IMR-90 (cell line): ENCODE measurements around the gene BCAS2. TPM values are rescaled to one million over a fixed set of nuclear protein-coding genes. Genes with fewer than 3 reads are reported as not detected.

Experiments
- ATAC-seq: fragments of 200-7000 bp; cut with Tn5 transposase; 2 replicates; pipeline ENCODE4 v1.9.1; 2020; ENCODE audit warnings: low read depth, mild to moderate bottlenecking, moderate library complexity
- BruUV-seq: library from RNA; stranded (reverse); fragments of 400-500 nt; replicated peaks from 2 replicates; lab custom pipeline; 2021; lab: Mats Ljungman, UMichigan
- CTCF ChIA-PET: fragments of 300-600 bp; formaldehyde crosslinking; extraction: SDS; loops from one replicate; lab custom pipeline; 2021; ENCODE audit warnings: antibody characterized with exemption; lab: Yijun Ruan, JAX
- POLR2A ChIA-PET: fragments of 300-600 bp; sonication (Branson Sonifier 250); formaldehyde crosslinking; loops from one replicate; lab custom pipeline; 2022; ENCODE audit warnings: antibody characterized with exemption; ENCODE audit not compliant: unreplicated experiment; lab: Charles Lee
- DNase-seq: peaks from one replicate; pipeline ENCODE4 v3.0.0; 2013
- H2AFZ ChIP-seq: replicated peaks from 2 replicates; pipeline ENCODE3; 2013; ENCODE audit warnings: low read length, mild to moderate bottlenecking; ENCODE audit not compliant: poor library complexity
- H2AK5ac ChIP-seq: 2 replicates; pipeline ENCODE4 v1.6.1; 2013; ENCODE audit warnings: low read depth, low read length, inconsistent platforms
- H2AK9ac ChIP-seq: replicated peaks from 2 replicates; pipeline ENCODE3; 2013; ENCODE audit warnings: mild to moderate bottlenecking, low read depth, low read length, moderate library complexity; ENCODE audit not compliant: poor library complexity
- H2BK120ac ChIP-seq: 2 replicates; pipeline ENCODE4 v1.6.1; 2013; ENCODE audit warnings: low read depth, low read length, inconsistent platforms
- H2BK15ac ChIP-seq: 3 replicates; pipeline ENCODE4 v1.6.1; 2013; ENCODE audit warnings: low read depth, low read length, inconsistent platforms
- H2BK20ac ChIP-seq: 2 replicates; pipeline ENCODE4 v1.6.1; 2013; ENCODE audit warnings: low read depth, mild to moderate bottlenecking, inconsistent platforms, low read length, moderate library complexity
- H2BK5ac ChIP-seq: 2 replicates; pipeline ENCODE4 v1.6.1; 2013; ENCODE audit warnings: mild to moderate bottlenecking, low read depth, low read length, inconsistent platforms; ENCODE audit not compliant: poor library complexity, severe bottlenecking
- H3K14ac ChIP-seq: replicated peaks from 2 replicates; pipeline ENCODE4 v1.6.1; 2013; ENCODE audit warnings: low read depth, low read length, inconsistent platforms
- H3K18ac ChIP-seq: 2 replicates; pipeline ENCODE4 v1.6.1; 2013; ENCODE audit warnings: low read depth, low read length, control low read depth
- H3K23ac ChIP-seq: 2 replicates; pipeline ENCODE4 v1.6.1; 2013; ENCODE audit warnings: low read depth, low read length, inconsistent platforms
- H3K27ac ChIP-seq: 2 replicates; pipeline ENCODE4 v1.5.1; 2013; ENCODE audit warnings: mild to moderate bottlenecking, control low read depth, low read length; ENCODE audit not compliant: insufficient read depth
- H3K27me3 ChIP-seq: 2 replicates; pipeline ENCODE4 v1.6.1; 2013; ENCODE audit warnings: low read length; ENCODE audit not compliant: control insufficient read depth, insufficient read depth
- H3K36me3 ChIP-seq: 2 replicates; pipeline ENCODE4 v1.6.1; 2013; ENCODE audit warnings: low read length, mixed read lengths; ENCODE audit not compliant: control insufficient read depth, insufficient read depth
- H3K4ac ChIP-seq: 2 replicates; pipeline ENCODE4 v1.6.1; 2013; ENCODE audit warnings: low read depth, low read length, inconsistent platforms
- H3K4me1 ChIP-seq: 2 replicates; pipeline ENCODE4 v1.6.1; 2013; ENCODE audit warnings: low read length, mixed read lengths; ENCODE audit not compliant: control insufficient read depth, insufficient read depth
- H3K4me2 ChIP-seq: 2 replicates; pipeline ENCODE4 v1.6.1; 2013; ENCODE audit warnings: low read depth, mild to moderate bottlenecking, control low read depth, low read length, moderate library complexity
- H3K4me3 ChIP-seq: 2 replicates; pipeline ENCODE4 v1.5.1; 2013; ENCODE audit warnings: low read depth, mild to moderate bottlenecking, control low read depth, low read length, moderate library complexity; ENCODE audit not compliant: insufficient read depth
- H3K56ac ChIP-seq: 2 replicates; pipeline ENCODE4 v1.6.1; 2013; ENCODE audit warnings: low read length, inconsistent platforms; ENCODE audit not compliant: insufficient read depth; ENCODE audit errors: extremely low read depth
- H3K79me1 ChIP-seq, 2 experiments: 2 replicates each; pipeline ENCODE4 v1.6.1; 2013; ENCODE audit warnings: low read length in 2 of 2, inconsistent platforms in 1 of 2, low read depth in 1 of 2
- H3K9ac ChIP-seq: 2 replicates; pipeline ENCODE4 v1.6.1; 2013; ENCODE audit warnings: low read depth, low read length, control low read depth
- H3K9me1 ChIP-seq: 2 replicates; pipeline ENCODE4 v1.6.1; 2013; ENCODE audit warnings: low read length, inconsistent platforms; ENCODE audit not compliant: insufficient read depth
- H3K9me3 ChIP-seq: 2 replicates; pipeline ENCODE4 v1.6.1; 2013; ENCODE audit warnings: low read length; ENCODE audit not compliant: control insufficient read depth, insufficient read depth
- H4K20me1 ChIP-seq: 2 replicates; pipeline ENCODE4 v1.6.1; 2013; ENCODE audit warnings: low read length, inconsistent platforms; ENCODE audit not compliant: insufficient read depth
- H4K5ac ChIP-seq: 2 replicates; pipeline ENCODE4 v1.6.1; 2013; ENCODE audit warnings: mild to moderate bottlenecking, low read depth, low read length, control low read depth
- H4K8ac ChIP-seq, 2 experiments: 2 replicates each; pipeline ENCODE4 v1.6.1; 2013; ENCODE audit warnings: low read depth in 2 of 2, low read length in 2 of 2, control low read depth in 1 of 2, inconsistent platforms in 1 of 2
- H4K91ac ChIP-seq: 2 replicates; pipeline ENCODE4 v1.6.1; 2013; ENCODE audit warnings: low read depth, low read length, inconsistent platforms; ENCODE audit not compliant: insufficient read depth
- BHLHE40 ChIP-seq: fragments of 150-350 bp; IDR thresholded peaks from 2 replicates; pipeline ENCODE4 v1.6.1; 2016; ENCODE audit warnings: mild to moderate bottlenecking, low read depth, low read length
- CEBPB ChIP-seq: IDR thresholded peaks from 2 replicates; pipeline ENCODE4 v1.6.1; 2012; ENCODE audit warnings: low read depth, low read length, improper control_type of control experiment
- CHD1 ChIP-seq: IDR thresholded peaks from 2 replicates; pipeline ENCODE4 v1.6.1; 2012; ENCODE audit warnings: low read depth, low read length, improper control_type of control experiment
- FOS ChIP-seq: fragments of 150-350 bp; IDR thresholded peaks from 2 replicates; pipeline ENCODE4 v1.6.1; 2016; ENCODE audit warnings: low read depth, low read length
- MAFK ChIP-seq: IDR thresholded peaks from 2 replicates; pipeline ENCODE4 v1.6.1; 2012; ENCODE audit warnings: low read depth, low read length, improper control_type of control experiment
- MAZ ChIP-seq: IDR thresholded peaks from 2 replicates; pipeline ENCODE4 v1.6.1; 2012; ENCODE audit warnings: low read depth, mild to moderate bottlenecking, low read length, improper control_type of control experiment, moderate library complexity, borderline replicate concordance
- MXI1 ChIP-seq: IDR thresholded peaks from 2 replicates; pipeline ENCODE4 v1.6.1; 2012; ENCODE audit warnings: low read depth, mild to moderate bottlenecking, low read length, moderate library complexity, borderline replicate concordance
- NFE2L2 ChIP-seq: fragments of 150-350 bp; IDR thresholded peaks from 2 replicates; pipeline ENCODE4 v1.6.1; 2016; ENCODE audit warnings: low read depth, mild to moderate bottlenecking, low read length
- POLR2A ChIP-seq: IDR thresholded peaks from 2 replicates; pipeline ENCODE4 v1.6.1; 2012; ENCODE audit warnings: mild to moderate bottlenecking, low read depth, low read length
- RAD21 ChIP-seq: IDR thresholded peaks from 2 replicates; pipeline ENCODE4 v1.6.1; 2012; ENCODE audit warnings: low read length, improper control_type of control experiment
- RCOR1 ChIP-seq: IDR thresholded peaks from 2 replicates; pipeline ENCODE4 v1.6.1; 2012; ENCODE audit warnings: mild to moderate bottlenecking, low read length, improper control_type of control experiment; ENCODE audit not compliant: insufficient replicate concordance
- RFX5 ChIP-seq: IDR thresholded peaks from 2 replicates; pipeline ENCODE4 v1.8.0; 2012; ENCODE audit warnings: low read depth, mild to moderate bottlenecking, low read length, moderate library complexity
- SMC3 ChIP-seq: fragments of 150-350 bp; IDR thresholded peaks from 2 replicates; pipeline ENCODE4 v1.6.1; 2016; ENCODE audit warnings: low read depth, mild to moderate bottlenecking, antibody characterized with exemption, low read length, moderate library complexity
- whole genome bisulfite sequencing, 2 experiments: methylation state at CpG; one replicate each; pipeline versions ENCODE4 v1.1.5 to v1.1.7; 2013; ENCODE audit warnings: missing lambda C conversion rate in 2 of 2; ENCODE audit not compliant: insufficient read length in 1 of 2; ENCODE audit errors: extremely low coverage in 2 of 2; 5-methylcytosine and 5-hydroxymethylcytosine counted together
- dilution Hi-C: fragments of 300-500 bp; cut with HindIII; formaldehyde crosslinking; loops from one replicate; pipeline ENCODE4 v1.14.3; 2018; ENCODE audit warnings: low sequenced_read_pairs; ENCODE audit not compliant: unreplicated experiment
- in situ Hi-C: fragments of 300-500 bp; cut with MboI; formaldehyde crosslinking; loops from 3 replicates; pipeline ENCODE4 v1.14.3; 2019; ENCODE audit warnings: low sequenced_read_pairs, inconsistent platforms, mixed read lengths
- intact Hi-C: fragments of 100-400 bp; cut with micrococcal nuclease; formaldehyde crosslinking; loops from 2 replicates; pipeline ENCODE4 v1.10.0; 2022
- polyA plus RNA-seq, 3 experiments: library from polyadenylated mRNA; depleted of rRNA; stranded (reverse); fragments of >200 nt; gene quantifications; 2 replicates each; pipeline ENCODE4 v1.2.3, GENCODE V29; 2012; ENCODE audit warnings: low replicate concordance in 1 of 3
- total RNA-seq: library from RNA; depleted of rRNA; stranded (reverse); fragments of >200 nt; gene quantifications from 2 replicates; pipeline ENCODE4 v1.2.3, GENCODE V29; 2012
- TF ChIP-seq, protein P1 (sequence below): conservative IDR thresholded peaks from 2 replicates; pipeline ENCODE4 v1.5.1; 2012; ENCODE audit warnings: mild to moderate bottlenecking, low read depth, low read length, improper control_type of control experiment
- TF ChIP-seq, protein P2 (sequence below): fragments of 150-350 bp; IDR thresholded peaks from 2 replicates; pipeline ENCODE4 v1.6.1; 2016; ENCODE audit warnings: low read depth, mild to moderate bottlenecking, low read length, moderate library complexity, borderline replicate concordance

BCAS2 gene
- total and polyA plus RNA-seq, 2 of the 4 experiments (the other 2 are of a cell fraction), result 15.4 to 23.1 TPM

DNA sequence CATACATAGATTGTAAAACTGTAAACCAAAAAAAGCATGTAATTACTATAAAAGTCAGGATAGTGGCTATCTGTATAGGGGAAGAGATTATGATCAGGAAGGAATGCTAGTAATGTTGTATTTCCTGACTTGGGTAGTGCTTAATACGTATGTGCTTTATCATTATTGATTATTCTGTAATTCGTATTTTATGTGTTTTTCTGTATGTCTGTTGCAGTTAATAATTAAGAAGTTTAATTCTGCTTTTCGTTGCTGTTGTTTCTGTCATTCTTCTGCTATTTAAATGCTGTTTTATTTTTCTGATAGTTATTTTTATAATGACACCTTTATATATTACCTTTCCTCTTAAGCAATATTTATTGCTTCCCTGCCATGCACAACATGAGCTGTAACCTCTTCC, 41.1 kb downstream of the BCAS2 start:
- no TSS peak for BruUV-seq
- WGBS, 2 experiments, result no CpG with 5 or more reads among the region's 3 CpGs
- Histone ChIP-seq H3K4me2 (no peak overlapping the region), H3K23ac (no peak overlapping the region), H3K18ac (no peak overlapping the region), H3K36me3 (no peaks in the 10 kb centered on the region), H3K4ac (no peak overlapping the region), H3K14ac (no peak overlapping the region), H3K56ac (no peak overlapping the region), H3K79me1 (no peaks in the 10 kb centered on the region), H2AFZ (no peak overlapping the region), H3K4me1 (no peaks in the 10 kb centered on the region), H3K9me1 (no peaks in the 10 kb centered on the region; the same call in 1 of the 2 replicates), H3K9me3 (no peaks in the 10 kb centered on the region), H2BK5ac (no peak overlapping the region), H2BK120ac (no peak overlapping the region), H2AK9ac (no peak overlapping the region), H4K8ac (no peak overlapping the region), H3K9ac (no peak overlapping the region), H2BK15ac (no peak overlapping the region), H4K5ac (no peak overlapping the region), H2BK20ac (no peak overlapping the region), H3K27me3 (peaks cover 3% of the 10 kb centered on the region; the same call in 1 of the 2 replicates), H3K27ac (no peak overlapping the region), H3K4me3 (no peak overlapping the region), H2AK5ac (no peak overlapping the region), H4K20me1 (no peaks in the 10 kb centered on the region), H4K91ac (no peak overlapping the region)
- ATAC-seq (no peak), DNase-seq (no peak)
- intact Hi-C loops (no loop called here), dilution Hi-C loops (no loop called here), in situ Hi-C loops (no loop called here)
- CTCF ChIA-PET, result interaction anchor here (0.8 kb wide), 1 partner anchor 14 kb away, joined by 3 read pairs; no protein-coding TSS in a partner anchor
- POLR2A ChIA-PET, result no interaction called here
- no peak for TF ChIP-seq NFE2L2
- no peak for TF ChIP-seq CHD1
- no peak for TF ChIP-seq RAD21
- no peak for TF ChIP-seq MAZ
- no peak for TF ChIP-seq RCOR1
- no peak for TF ChIP-seq CEBPB
- no peak for TF ChIP-seq MAFK
- TF ChIP-seq MXI1, result no peak
- TF ChIP-seq, protein P1, sequence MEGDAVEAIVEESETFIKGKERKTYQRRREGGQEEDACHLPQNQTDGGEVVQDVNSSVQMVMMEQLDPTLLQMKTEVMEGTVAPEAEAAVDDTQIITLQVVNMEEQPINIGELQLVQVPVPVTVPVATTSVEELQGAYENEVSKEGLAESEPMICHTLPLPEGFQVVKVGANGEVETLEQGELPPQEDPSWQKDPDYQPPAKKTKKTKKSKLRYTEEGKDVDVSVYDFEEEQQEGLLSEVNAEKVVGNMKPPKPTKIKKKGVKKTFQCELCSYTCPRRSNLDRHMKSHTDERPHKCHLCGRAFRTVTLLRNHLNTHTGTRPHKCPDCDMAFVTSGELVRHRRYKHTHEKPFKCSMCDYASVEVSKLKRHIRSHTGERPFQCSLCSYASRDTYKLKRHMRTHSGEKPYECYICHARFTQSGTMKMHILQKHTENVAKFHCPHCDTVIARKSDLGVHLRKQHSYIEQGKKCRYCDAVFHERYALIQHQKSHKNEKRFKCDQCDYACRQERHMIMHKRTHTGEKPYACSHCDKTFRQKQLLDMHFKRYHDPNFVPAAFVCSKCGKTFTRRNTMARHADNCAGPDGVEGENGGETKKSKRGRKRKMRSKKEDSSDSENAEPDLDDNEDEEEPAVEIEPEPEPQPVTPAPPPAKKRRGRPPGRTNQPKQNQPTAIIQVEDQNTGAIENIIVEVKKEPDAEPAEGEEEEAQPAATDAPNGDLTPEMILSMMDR, result no peak
- TF ChIP-seq FOS, result no peak
- TF ChIP-seq RFX5, result no peak
- TF ChIP-seq SMC3, result no peak
- TF ChIP-seq, protein P2, sequence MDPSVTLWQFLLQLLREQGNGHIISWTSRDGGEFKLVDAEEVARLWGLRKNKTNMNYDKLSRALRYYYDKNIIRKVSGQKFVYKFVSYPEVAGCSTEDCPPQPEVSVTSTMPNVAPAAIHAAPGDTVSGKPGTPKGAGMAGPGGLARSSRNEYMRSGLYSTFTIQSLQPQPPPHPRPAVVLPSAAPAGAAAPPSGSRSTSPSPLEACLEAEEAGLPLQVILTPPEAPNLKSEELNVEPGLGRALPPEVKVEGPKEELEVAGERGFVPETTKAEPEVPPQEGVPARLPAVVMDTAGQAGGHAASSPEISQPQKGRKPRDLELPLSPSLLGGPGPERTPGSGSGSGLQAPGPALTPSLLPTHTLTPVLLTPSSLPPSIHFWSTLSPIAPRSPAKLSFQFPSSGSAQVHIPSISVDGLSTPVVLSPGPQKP, result no peak
- TF ChIP-seq POLR2A, result no peak
- TF ChIP-seq BHLHE40, result no peak
